Measurements from ENCODE around the gene TPP2. TPM values are rescaled to one million over a fixed set of nuclear protein-coding genes. Genes with fewer than 3 reads are reported as not detected.
A peak's percentile ranks its signal among the peaks of the same experiment; 100 is the strongest.

TPP2 gene
- total and polyA plus RNA-seq, 4 donors, result 14.0 to 55.6 (median 22.4) TPM

- no peak for TF ChIP-seq REST (IDR thresholded peaks at IDR 0.05)
- TF ChIP-seq RAD21 (IDR thresholded peaks at IDR 0.05), result no peak
- TF ChIP-seq SP1 (IDR thresholded peaks at IDR 0.05), result peak; percentile 23
Measured at GRCh38 chr13:102617697-102618350, 21.0 kb downstream of the TPP2 start (continued).

- Histone ChIP-seq H3K36me3 (ENCODE audit: control insufficient read depth in 4 of 4, insufficient read depth in 3 of 4, low read depth in 1 of 4, low read length in 3 of 4) (peaks cover 0 to 51% (median 38%) of the 10 kb centered on the region in 4 donors), H3K9ac (ENCODE audit: low read depth in 1 of 2, low read length in 2 of 2) (no peak overlapping the region), H3K4me1 (ENCODE audit: control insufficient read depth in 4 of 4, insufficient read depth in 4 of 4, low read length in 3 of 4) (no peaks in the 10 kb centered on the region), H3K27me3 (ENCODE audit: control insufficient read depth in 4 of 4, insufficient read depth in 4 of 4, low read length in 3 of 4) (no peaks in the 10 kb centered on the region), H3K27ac (ENCODE audit: low read depth in 1 of 2, low read length in 2 of 2) (no peak overlapping the region), H3K9me3 (ENCODE audit: control insufficient read depth in 4 of 4, low read length in 3 of 4) (no peaks in the 10 kb centered on the region), H3K4me3 (ENCODE audit: low read depth in 1 of 3, low read length in 3 of 3) (no peak overlapping the region)
- no peak for TF ChIP-seq HNF4G (IDR thresholded peaks at IDR 0.05)
- TF ChIP-seq FOXA2 (IDR thresholded peaks at IDR 0.05), result no peak
- no peak for TF ChIP-seq RXRA (IDR thresholded peaks at IDR 0.05)
- no peak for TF ChIP-seq REST (IDR thresholded peaks at IDR 0.05)
- no peak for TF ChIP-seq FOXA1 (IDR thresholded peaks at IDR 0.05)
- no peak for TF ChIP-seq ATF3 (IDR thresholded peaks at IDR 0.05)
- no peak for TF ChIP-seq JUND (IDR thresholded peaks at IDR 0.05)
- no peak for TF ChIP-seq SP1 (IDR thresholded peaks at IDR 0.05)
- no peak for TF ChIP-seq YY1 (IDR thresholded peaks at IDR 0.05)
- TF ChIP-seq TAF1 (conservative IDR thresholded peaks at IDR 0.05), result no peak
- no peak for TF ChIP-seq NR2F2 (IDR thresholded peaks at IDR 0.05)
- no peak for TF ChIP-seq ZBTB33 (IDR thresholded peaks at IDR 0.05)
- 93% methylated on average over 6 of the region's 6 CpGs for WGBS
- DNase-seq (ENCODE audit: low spot score), result no peak
Measured at GRCh38 chr13:102620516-102620915, 23.7 kb downstream of the TPP2 start.

All from liver (tissue), 9 donors.